H1 (cell line): ENCODE measurements around the gene LAPTM4A. TPM values are rescaled to one million over a fixed set of nuclear protein-coding genes. Genes with fewer than 3 reads are reported as not detected.

Experiments
- FOSL1 ChIP-seq: IDR thresholded peaks from 2 replicates; pipeline ENCODE4 v1.6.1; 2011; ENCODE audit warnings: mild to moderate bottlenecking, low read depth, low read length, moderate library complexity; ENCODE audit not compliant: insufficient read depth
- NRF1 ChIP-seq: IDR thresholded peaks from 2 replicates; pipeline ENCODE4 v1.6.1; 2011; ENCODE audit warnings: mild to moderate bottlenecking, low read depth, low read length, improper control_type of control experiment
- SP1 ChIP-seq: IDR thresholded peaks from 2 replicates; pipeline ENCODE4 v1.6.1; 2011; ENCODE audit warnings: low read depth, low read length
- polyA plus RNA-seq, 7 experiments: library from polyadenylated mRNA; depleted of rRNA in 3 of 7; stranded (reverse) in 5 of 7; unstranded in 2 of 7; fragments of >200 nt in 5 of 7; fragments of 200-250 nt in 2 of 7; gene quantifications; 1 replicate in 5 of 7; 2 replicates in 1 of 7; 4 replicates in 1 of 7; pipeline versions ENCODE4 v1.2.1 to v1.2.3, GENCODE V29; 2011 to 2013; ENCODE audit warnings: missing spikeins in 2 of 7, mixed read lengths in 2 of 7
- total RNA-seq: library from RNA; stranded (reverse); fragmentation: NEBNext Ultra II Directional; extraction: Animal tissue kit (Norgen Biotek cat#: 25700); gene quantifications from 2 replicates; pipeline ENCODE4 v1.2.1, GENCODE V29; 2021

LAPTM4A gene
- total and polyA plus RNA-seq, 2 of the 8 experiments (the other 6 are each of a cell fraction or from before 2014, with no cell fraction given) = 193 to 419 TPM

DNA sequence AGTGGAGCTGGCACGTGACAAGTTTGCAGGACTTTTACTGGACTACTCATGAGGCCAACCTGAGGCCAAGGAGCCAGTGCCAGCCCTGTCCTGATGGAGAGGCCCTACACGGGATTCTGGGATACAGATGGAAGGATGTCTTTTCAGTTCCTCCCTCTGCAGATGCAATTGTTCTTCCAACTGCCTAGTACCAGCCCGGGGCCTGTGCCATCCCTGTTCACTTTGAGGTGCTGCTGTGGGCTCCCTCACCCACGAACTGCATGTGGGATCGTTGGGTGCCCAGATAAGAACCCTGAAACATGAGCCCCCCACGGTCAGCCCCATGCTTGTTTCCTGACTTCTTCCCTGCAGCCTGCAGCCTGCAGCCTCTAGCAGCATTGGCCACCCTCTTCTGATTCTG is 25.3 kb upstream of the LAPTM4A start (continued):
- TF ChIP-seq SP1 (no peak), NRF1 (no peak), FOSL1 (no peak)
